H9 (cell line): Measurements from ENCODE around the gene SLC49A4. TPM values are rescaled to one million over a fixed set of nuclear protein-coding genes. Genes with fewer than 3 reads are reported as not detected.

ENCODE experiments used
- DNase-seq: peaks from one replicate; pipeline ENCODE4 v3.0.0-alpha.2; 2017
- H2AFZ ChIP-seq: one replicate; pipeline ENCODE4 v1.6.1; 2013; ENCODE audit warnings: mild to moderate bottlenecking, low read length, control low read depth, moderate library complexity
- H2AK5ac ChIP-seq: 2 replicates; pipeline ENCODE4 v1.6.1; 2013; ENCODE audit warnings: low read length, control low read depth, mixed read lengths; ENCODE audit not compliant: insufficient read length
- H2BK120ac ChIP-seq: one replicate; pipeline ENCODE4 v1.6.1; 2013; ENCODE audit warnings: low read depth, mild to moderate bottlenecking, low read length, control low read depth, inconsistent platforms; ENCODE audit not compliant: poor library complexity, severe bottlenecking
- H2BK12ac ChIP-seq: 2 replicates; pipeline ENCODE4 v1.6.1; 2013; ENCODE audit warnings: low read length, control low read depth, mixed read lengths, low read depth; ENCODE audit not compliant: insufficient read length
- H2BK15ac ChIP-seq: 2 replicates; pipeline ENCODE4 v1.6.1; 2013; ENCODE audit warnings: low read depth, low read length, control low read depth
- H2BK20ac ChIP-seq: one replicate; pipeline ENCODE4 v1.6.1; 2013; ENCODE audit warnings: low read depth, mild to moderate bottlenecking, low read length, control low read depth, inconsistent platforms; ENCODE audit not compliant: poor library complexity, severe bottlenecking
- H2BK5ac ChIP-seq: 2 replicates; pipeline ENCODE4 v1.6.1; 2013; ENCODE audit warnings: low read length, control low read depth, mixed read lengths; ENCODE audit not compliant: insufficient read length
- H3K14ac ChIP-seq: 2 replicates; pipeline ENCODE4 v1.6.1; 2013; ENCODE audit warnings: low read length, control low read depth; ENCODE audit not compliant: insufficient read depth
- H3K18ac ChIP-seq: 2 replicates; pipeline ENCODE4 v1.6.1; 2013; ENCODE audit warnings: low read depth, mild to moderate bottlenecking, mixed read lengths, low read length, control low read depth; ENCODE audit not compliant: insufficient read length
- H3K23ac ChIP-seq: 2 replicates; pipeline ENCODE4 v1.6.1; 2013; ENCODE audit warnings: low read length, control low read depth, mixed read lengths, low read depth; ENCODE audit not compliant: insufficient read length
- H3K23me2 ChIP-seq: 2 replicates; pipeline ENCODE4 v1.6.1; 2013; ENCODE audit warnings: low read depth, mild to moderate bottlenecking, mixed read lengths, low read length, control low read depth; ENCODE audit not compliant: insufficient read length, poor library complexity, severe bottlenecking
- H3K27ac ChIP-seq: 2 replicates; pipeline ENCODE4 v1.5.1; 2013; ENCODE audit warnings: low read length, control low read depth, mixed read lengths, low read depth; ENCODE audit not compliant: insufficient read length
- H3K27me3 ChIP-seq: 2 replicates; pipeline ENCODE4 v1.6.1; 2013; ENCODE audit warnings: low read length, control low read depth, inconsistent platforms; ENCODE audit not compliant: insufficient read depth
- H3K4ac ChIP-seq: 2 replicates; pipeline ENCODE4 v1.6.1; 2013; ENCODE audit warnings: low read depth, mild to moderate bottlenecking, control low read depth, inconsistent platforms, low read length, moderate library complexity
- H3K4me1 ChIP-seq: 2 replicates; pipeline ENCODE4 v1.6.1; 2013; ENCODE audit warnings: low read length, control low read depth, inconsistent platforms; ENCODE audit not compliant: insufficient read depth
- H3K4me2 ChIP-seq: 2 replicates; pipeline ENCODE4 v1.6.1; 2013; ENCODE audit warnings: low read length, control low read depth, mixed read lengths; ENCODE audit not compliant: insufficient read length, insufficient read depth
- H3K56ac ChIP-seq: 2 replicates; pipeline ENCODE4 v1.6.1; 2013; ENCODE audit warnings: low read depth, mild to moderate bottlenecking, mixed read lengths, low read length, control low read depth; ENCODE audit not compliant: insufficient read length
- H3K79me1 ChIP-seq: 2 replicates; pipeline ENCODE4 v1.6.1; 2013; ENCODE audit warnings: low read depth, mild to moderate bottlenecking, moderate library complexity, low read length, control low read depth, inconsistent platforms; ENCODE audit not compliant: insufficient read depth, poor library complexity, severe bottlenecking
- H3K79me2 ChIP-seq: 2 replicates; pipeline ENCODE4 v1.6.1; 2013; ENCODE audit warnings: low read length, control low read depth, inconsistent platforms; ENCODE audit not compliant: insufficient read depth
- H3K9ac ChIP-seq: 2 replicates; pipeline ENCODE4 v1.6.1; 2013; ENCODE audit warnings: low read length, control low read depth, mixed read lengths; ENCODE audit not compliant: insufficient read length; ENCODE audit errors: extremely low read depth
- H3K9me3 ChIP-seq: one replicate; pipeline ENCODE4 v1.6.1; 2013; ENCODE audit warnings: low read depth, low read length, inconsistent platforms; ENCODE audit not compliant: control insufficient read depth
- H3T11ph ChIP-seq: one replicate; pipeline ENCODE4 v1.6.1; 2013; ENCODE audit warnings: mild to moderate bottlenecking, low read length, control low read depth, inconsistent platforms
- H4K20me1 ChIP-seq: one replicate; pipeline ENCODE4 v1.6.1; 2013; ENCODE audit not compliant: control insufficient read depth, insufficient read length, insufficient read depth
- H4K5ac ChIP-seq: 2 replicates; pipeline ENCODE4 v1.6.1; 2013; ENCODE audit warnings: low read depth, mild to moderate bottlenecking, mixed read lengths, low read length, control low read depth; ENCODE audit not compliant: insufficient read length
- H4K8ac ChIP-seq: replicated peaks from 2 replicates; pipeline ENCODE4 v1.6.1; 2013; ENCODE audit warnings: low read length, control low read depth, mixed read lengths, low read depth; ENCODE audit not compliant: insufficient read length
- H4K91ac ChIP-seq: 2 replicates; pipeline ENCODE4 v1.6.1; 2013; ENCODE audit warnings: low read depth, mild to moderate bottlenecking, moderate library complexity, mixed read lengths, low read length, control low read depth; ENCODE audit not compliant: insufficient read length
- H3K27ac Mint-ChIP-seq, 3 experiments: 2 replicates in 2 of 3; 3 replicates in 1 of 3; pipeline ENCODE4 v1.8.0; 2020 to 2021; ENCODE audit warnings: mixed read lengths in 3 of 3, mild to moderate bottlenecking in 1 of 3, moderate library complexity in 1 of 3
- H3K27me3 Mint-ChIP-seq: 2 replicates; pipeline ENCODE4 v1.8.0; 2021; ENCODE audit warnings: low read depth, mild to moderate bottlenecking, moderate library complexity, mixed read lengths
- H3K36me3 Mint-ChIP-seq, 3 experiments: 2 replicates in 2 of 3; 3 replicates in 1 of 3; pipeline ENCODE4 v1.8.0; 2020 to 2021; ENCODE audit warnings: low read depth in 3 of 3, mixed read lengths in 3 of 3; ENCODE audit not compliant: insufficient read depth in 1 of 3
- H3K4me1 Mint-ChIP-seq, 2 experiments: 2 replicates each; pipeline ENCODE4 v1.8.0; 2020; ENCODE audit warnings: mixed read lengths in 2 of 2
- H3K4me3 Mint-ChIP-seq, 2 experiments: 2 replicates in 1 of 2; 3 replicates in 1 of 2; pipeline ENCODE4 v1.8.0; 2020 to 2021; ENCODE audit warnings: mild to moderate bottlenecking in 2 of 2, mixed read lengths in 2 of 2, moderate library complexity in 1 of 2
- H3K9me3 Mint-ChIP-seq, 2 experiments: 2 replicates in 1 of 2; 3 replicates in 1 of 2; pipeline ENCODE4 v1.8.0; 2020; ENCODE audit warnings: mild to moderate bottlenecking in 2 of 2, mixed read lengths in 2 of 2, moderate library complexity in 1 of 2
- WGBS: extraction: QIAGEN DNeasy Blood & Tissue Kit; methylation state at CpG from one replicate; pipeline ENCODE4 v1.1.7; 2013; ENCODE audit warnings: missing lambda C conversion rate, low lambda C conversion rate, mixed read lengths; ENCODE audit not compliant: insufficient read length; ENCODE audit errors: extremely low coverage; 5-methylcytosine and 5-hydroxymethylcytosine counted together
- total RNA-seq: library from RNA; stranded (reverse); gene quantifications from 2 replicates; pipeline ENCODE4 v1.2.1, GENCODE V29; 2021
- TF ChIP-seq, protein P1 (sequence below): fragments of 200-600 bp; sonication (generic); conservative IDR thresholded peaks from 3 replicates; pipeline ENCODE4 v1.8.0; 2021; ENCODE audit warnings: antibody characterized with exemption, mild to moderate bottlenecking

SLC49A4 gene
- total RNA-seq, 1 experiment from 2014 or later: 10.7 TPM

DNA sequence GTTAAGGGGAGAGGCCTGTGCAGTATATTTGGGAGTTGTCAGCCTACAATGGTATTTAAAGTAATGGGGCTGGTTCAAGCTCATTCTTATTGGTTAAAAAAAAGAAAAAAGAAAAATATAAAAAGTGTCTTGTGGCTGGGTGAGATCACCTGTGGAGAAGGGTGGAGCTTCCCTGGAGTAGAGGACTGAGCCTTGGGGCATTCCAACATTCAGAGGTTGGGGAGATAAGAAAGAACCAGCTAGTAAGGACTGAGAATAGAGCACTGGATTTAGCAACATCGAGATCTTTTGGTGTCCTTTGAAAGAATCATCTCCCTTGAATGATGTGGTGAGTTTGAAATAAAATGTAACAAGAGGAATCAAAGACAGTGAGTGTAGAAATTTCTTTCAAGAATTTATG, 5.2 kb downstream of the SLC49A4 start:
- H3K36me3 Mint-ChIP-seq: no peaks in the 10 kb centered on the region
- peaks cover 4% of the 10 kb centered on the region; the same call in 1 of the 2 replicates for H3K27me3 ChIP-seq
- H3K4me1 ChIP-seq: no peaks in the 10 kb centered on the region
- H3K56ac ChIP-seq: no peak overlapping the region
- no peak overlapping the region for H3K9ac ChIP-seq
- H2BK5ac ChIP-seq: no peak overlapping the region
- TF ChIP-seq, protein P1, sequence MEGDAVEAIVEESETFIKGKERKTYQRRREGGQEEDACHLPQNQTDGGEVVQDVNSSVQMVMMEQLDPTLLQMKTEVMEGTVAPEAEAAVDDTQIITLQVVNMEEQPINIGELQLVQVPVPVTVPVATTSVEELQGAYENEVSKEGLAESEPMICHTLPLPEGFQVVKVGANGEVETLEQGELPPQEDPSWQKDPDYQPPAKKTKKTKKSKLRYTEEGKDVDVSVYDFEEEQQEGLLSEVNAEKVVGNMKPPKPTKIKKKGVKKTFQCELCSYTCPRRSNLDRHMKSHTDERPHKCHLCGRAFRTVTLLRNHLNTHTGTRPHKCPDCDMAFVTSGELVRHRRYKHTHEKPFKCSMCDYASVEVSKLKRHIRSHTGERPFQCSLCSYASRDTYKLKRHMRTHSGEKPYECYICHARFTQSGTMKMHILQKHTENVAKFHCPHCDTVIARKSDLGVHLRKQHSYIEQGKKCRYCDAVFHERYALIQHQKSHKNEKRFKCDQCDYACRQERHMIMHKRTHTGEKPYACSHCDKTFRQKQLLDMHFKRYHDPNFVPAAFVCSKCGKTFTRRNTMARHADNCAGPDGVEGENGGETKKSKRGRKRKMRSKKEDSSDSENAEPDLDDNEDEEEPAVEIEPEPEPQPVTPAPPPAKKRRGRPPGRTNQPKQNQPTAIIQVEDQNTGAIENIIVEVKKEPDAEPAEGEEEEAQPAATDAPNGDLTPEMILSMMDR: no peak
- H3K27ac ChIP-seq: no peak overlapping the region
- H3K23ac ChIP-seq: no peak overlapping the region
- no peak overlapping the region for H4K5ac ChIP-seq
- H3K4me1 Mint-ChIP-seq: peaks cover 5 to 8% of the 10 kb centered on the region in 2 experiments
- H3K4me3 Mint-ChIP-seq: no peak overlapping the region
- DNase-seq: no peak
- no peak overlapping the region for H3K4me2 ChIP-seq
- no peaks in the 10 kb centered on the region for H3K9me3 ChIP-seq
- no peak overlapping the region for H2BK120ac ChIP-seq
- no peak overlapping the region for H3K18ac ChIP-seq
- peaks cover 6% of the 10 kb centered on the region for H3K23me2 ChIP-seq
- H4K91ac ChIP-seq: no peak overlapping the region
- no peak overlapping the region for H2AFZ ChIP-seq
- H2BK15ac ChIP-seq: no peak overlapping the region
- peaks cover 15% of the 10 kb centered on the region for H3K27me3 Mint-ChIP-seq
- H2BK12ac ChIP-seq: no peak overlapping the region
- WGBS: no CpG with 5 or more reads among the region's 1 CpG
- no peak overlapping the region for H2AK5ac ChIP-seq
- H3K79me1 ChIP-seq: no peaks in the 10 kb centered on the region
- H3K14ac ChIP-seq: no peak overlapping the region
- no peaks in the 10 kb centered on the region for H4K20me1 ChIP-seq
- H3K9me3 Mint-ChIP-seq: no peaks in the 10 kb centered on the region
- no peak overlapping the region for H3K4ac ChIP-seq
- no peak overlapping the region for H2BK20ac ChIP-seq
- no peak overlapping the region for H4K8ac ChIP-seq
- H3K27ac Mint-ChIP-seq: no peak overlapping the region
- no peak overlapping the region for H3T11ph ChIP-seq
- H3K79me2 ChIP-seq: peaks cover 2% of the 10 kb centered on the region; the same call in 1 of the 2 replicates
